ENCODE results near the gene SPANXN4.

GRCh38 chrX:142998447-142999198, 27.1 kb upstream of the SPANXN4 start:
- TF ChIP-seq, protein P1, sequence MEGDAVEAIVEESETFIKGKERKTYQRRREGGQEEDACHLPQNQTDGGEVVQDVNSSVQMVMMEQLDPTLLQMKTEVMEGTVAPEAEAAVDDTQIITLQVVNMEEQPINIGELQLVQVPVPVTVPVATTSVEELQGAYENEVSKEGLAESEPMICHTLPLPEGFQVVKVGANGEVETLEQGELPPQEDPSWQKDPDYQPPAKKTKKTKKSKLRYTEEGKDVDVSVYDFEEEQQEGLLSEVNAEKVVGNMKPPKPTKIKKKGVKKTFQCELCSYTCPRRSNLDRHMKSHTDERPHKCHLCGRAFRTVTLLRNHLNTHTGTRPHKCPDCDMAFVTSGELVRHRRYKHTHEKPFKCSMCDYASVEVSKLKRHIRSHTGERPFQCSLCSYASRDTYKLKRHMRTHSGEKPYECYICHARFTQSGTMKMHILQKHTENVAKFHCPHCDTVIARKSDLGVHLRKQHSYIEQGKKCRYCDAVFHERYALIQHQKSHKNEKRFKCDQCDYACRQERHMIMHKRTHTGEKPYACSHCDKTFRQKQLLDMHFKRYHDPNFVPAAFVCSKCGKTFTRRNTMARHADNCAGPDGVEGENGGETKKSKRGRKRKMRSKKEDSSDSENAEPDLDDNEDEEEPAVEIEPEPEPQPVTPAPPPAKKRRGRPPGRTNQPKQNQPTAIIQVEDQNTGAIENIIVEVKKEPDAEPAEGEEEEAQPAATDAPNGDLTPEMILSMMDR (tag by site-specific recombination; IDR thresholded peaks at IDR 0.05), result no peak
- TF ChIP-seq ZNF274 (IDR thresholded peaks at IDR 0.05; ENCODE audit: low read length), result no peak
- TF ChIP-seq ZNF274 (tag by site-specific recombination; IDR thresholded peaks at IDR 0.05; ENCODE audit: borderline replicate concordance), result no peak
- no peak for TF ChIP-seq REPIN1 (tag by site-specific recombination; IDR thresholded peaks at IDR 0.05; ENCODE audit: low read depth)
- no peak for TF ChIP-seq TSHZ1 (tag by site-specific recombination; IDR thresholded peaks at IDR 0.05; ENCODE audit: borderline replicate concordance)
- TF ChIP-seq ZNF704 (tag by site-specific recombination; IDR thresholded peaks at IDR 0.05), result no peak
- TF ChIP-seq, protein P2, sequence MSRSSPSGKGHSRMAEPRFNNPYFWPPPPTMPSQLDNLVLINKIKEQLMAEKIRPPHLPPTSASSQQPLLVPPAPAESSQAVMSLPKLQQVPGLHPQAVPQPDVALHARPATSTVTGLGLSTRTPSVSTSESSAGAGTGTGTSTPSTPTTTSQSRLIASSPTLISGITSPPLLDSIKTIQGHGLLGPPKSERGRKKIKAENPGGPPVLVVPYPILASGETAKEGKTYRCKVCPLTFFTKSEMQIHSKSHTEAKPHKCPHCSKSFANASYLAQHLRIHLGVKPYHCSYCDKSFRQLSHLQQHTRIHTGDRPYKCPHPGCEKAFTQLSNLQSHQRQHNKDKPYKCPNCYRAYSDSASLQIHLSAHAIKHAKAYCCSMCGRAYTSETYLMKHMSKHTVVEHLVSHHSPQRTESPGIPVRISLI (tag by site-specific recombination; IDR thresholded peaks at IDR 0.05), result no peak
- no peak for TF ChIP-seq ZNF184 (tag by site-specific recombination; IDR thresholded peaks at IDR 0.05)
- TF ChIP-seq YY1 (tag by site-specific recombination; IDR thresholded peaks at IDR 0.05), result no peak
- no peak for TF ChIP-seq REST (tag by site-specific recombination; IDR thresholded peaks at IDR 0.05)
- TF ChIP-seq ZNF133 (tag by site-specific recombination; IDR thresholded peaks at IDR 0.05), result no peak
- no peak for TF ChIP-seq ZFP37 (tag by site-specific recombination; IDR thresholded peaks at IDR 0.05)
